ENCODE measurements around the gene SYNGR1. TPM values are rescaled to one million over a fixed set of nuclear protein-coding genes. Genes with fewer than 3 reads are reported as not detected.
A peak's percentile ranks its signal among the peaks of the same experiment; 100 is the strongest.

SYNGR1 gene
- total and polyA plus RNA-seq, 12 donors, result 29.8 to 85.8 (median 41.6) TPM

DNA sequence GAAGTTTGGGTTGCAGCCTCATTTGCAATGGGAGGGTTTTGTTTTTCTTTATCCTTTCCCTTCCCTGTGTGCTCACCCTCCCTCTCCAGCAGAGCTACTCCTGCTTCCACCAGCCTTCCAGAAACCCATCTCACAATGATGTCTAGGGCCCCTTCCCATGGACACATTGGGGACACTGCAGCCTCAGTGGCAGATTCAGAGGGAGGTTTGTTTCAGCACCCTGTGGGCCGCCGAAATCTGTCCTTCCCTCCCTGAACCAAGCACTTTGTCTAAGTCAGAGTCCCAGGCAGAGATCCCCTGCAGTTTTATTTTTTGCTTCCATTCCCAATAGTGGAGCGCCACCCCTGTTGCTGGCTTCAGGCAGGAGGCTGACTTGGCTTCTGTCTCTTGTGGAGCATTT, 8.6 kb upstream of the SYNGR1 start:
- 83 to 85% methylated on average over 3 of the region's 3 CpGs for WGBS, 2 donors
- no peak for ATAC-seq
- no peaks in the 10 kb centered on the region for H3K36me3 ChIP-seq
- peaks cover 0 to 7% (median 0%) of the 10 kb centered on the region in 9 donors for H3K4me1 ChIP-seq
- no peak overlapping the region for H3K27ac ChIP-seq
- H3K4me3 ChIP-seq, result no peak overlapping the region
- peaks cover 0 to 15% (median 0%) of the 10 kb centered on the region in 7 donors for H3K27me3 ChIP-seq
- TF ChIP-seq, protein P1, sequence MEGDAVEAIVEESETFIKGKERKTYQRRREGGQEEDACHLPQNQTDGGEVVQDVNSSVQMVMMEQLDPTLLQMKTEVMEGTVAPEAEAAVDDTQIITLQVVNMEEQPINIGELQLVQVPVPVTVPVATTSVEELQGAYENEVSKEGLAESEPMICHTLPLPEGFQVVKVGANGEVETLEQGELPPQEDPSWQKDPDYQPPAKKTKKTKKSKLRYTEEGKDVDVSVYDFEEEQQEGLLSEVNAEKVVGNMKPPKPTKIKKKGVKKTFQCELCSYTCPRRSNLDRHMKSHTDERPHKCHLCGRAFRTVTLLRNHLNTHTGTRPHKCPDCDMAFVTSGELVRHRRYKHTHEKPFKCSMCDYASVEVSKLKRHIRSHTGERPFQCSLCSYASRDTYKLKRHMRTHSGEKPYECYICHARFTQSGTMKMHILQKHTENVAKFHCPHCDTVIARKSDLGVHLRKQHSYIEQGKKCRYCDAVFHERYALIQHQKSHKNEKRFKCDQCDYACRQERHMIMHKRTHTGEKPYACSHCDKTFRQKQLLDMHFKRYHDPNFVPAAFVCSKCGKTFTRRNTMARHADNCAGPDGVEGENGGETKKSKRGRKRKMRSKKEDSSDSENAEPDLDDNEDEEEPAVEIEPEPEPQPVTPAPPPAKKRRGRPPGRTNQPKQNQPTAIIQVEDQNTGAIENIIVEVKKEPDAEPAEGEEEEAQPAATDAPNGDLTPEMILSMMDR (IDR thresholded peaks at IDR 0.05), result no peak
- H3K9me3 ChIP-seq, result no peaks in the 10 kb centered on the region
- intact Hi-C loops (cut with DNase I), result loop anchor here in 4 of 10 donors (5.0 to 10.0 kb wide), 3 partner anchors 184 to 704 kb away; partner anchors contain the start of genes ATF4 (in 3 of the 4) and RPS19BP1 (in 1 of the 4)
- no peak for DNase-seq

DNA sequence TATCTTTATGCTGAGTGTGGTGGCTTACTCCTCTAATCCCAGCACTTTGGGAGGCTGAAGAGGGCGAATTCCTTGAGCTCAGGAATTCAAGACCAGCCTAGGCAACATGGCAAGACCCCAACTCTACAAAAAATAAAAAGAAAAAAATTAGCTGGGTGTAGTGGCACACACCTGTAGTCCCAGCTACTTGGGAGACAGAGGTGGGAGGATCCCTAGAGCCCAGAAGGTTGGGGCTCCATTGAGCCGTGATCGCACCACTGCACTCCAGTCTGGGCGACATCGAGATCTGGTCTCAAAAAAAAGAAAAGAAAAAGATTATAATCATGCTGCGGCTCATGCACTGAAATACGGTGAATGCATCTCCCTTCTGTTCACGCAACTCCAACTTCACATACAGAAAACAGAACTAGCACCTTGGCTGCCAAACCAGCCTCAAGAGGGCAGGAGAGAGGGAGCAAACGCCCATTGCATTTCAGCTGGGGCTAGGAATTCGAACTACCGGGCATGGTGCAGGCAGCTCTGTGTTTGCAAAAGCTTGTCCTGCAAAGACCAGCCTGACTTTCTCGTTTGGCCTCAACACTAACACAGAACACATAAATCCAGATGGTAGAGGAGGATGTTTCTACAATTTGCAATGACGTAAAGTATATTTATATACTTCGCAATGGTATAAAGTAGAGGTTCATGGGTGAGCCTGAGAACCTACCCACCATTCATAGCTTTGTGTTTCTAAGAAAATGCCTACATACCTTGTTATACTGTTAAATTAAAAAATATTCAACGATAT, 6.3 kb upstream of the SYNGR1 start:
- peak; percentile 43 to 84 (median 72) for ATAC-seq
- peak in 1 of 2 donors; percentile 62 for DNase-seq
- 30% methylated on average over 15 of the region's 15 CpGs for WGBS, 2 donors

DNA sequence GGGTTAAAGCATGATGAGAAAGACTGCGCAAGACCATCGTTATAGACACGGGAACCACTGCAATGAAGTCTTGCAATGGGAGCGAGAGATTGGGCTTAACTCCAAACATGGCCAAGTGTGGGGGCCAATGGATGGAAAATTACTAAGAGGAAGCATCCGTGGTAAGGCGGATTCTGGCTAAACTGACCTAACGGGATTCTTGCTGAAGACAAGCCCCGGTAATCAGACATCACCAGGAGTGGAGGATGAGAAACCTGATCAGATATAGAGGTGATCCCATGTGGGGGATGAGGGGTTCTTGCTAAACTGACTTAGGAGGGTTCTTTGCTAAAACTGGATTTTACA, 5.8 kb upstream of the SYNGR1 start:
- no peak for DNase-seq

More for the DNA sequence above, 6.3 kb upstream of the SYNGR1 start:
- TF ChIP-seq, protein P1 (IDR thresholded peaks at IDR 0.05), result peak; percentile 40 to 82 (median 66)
- Histone ChIP-seq H3K27me3 (peaks cover 0 to 15% (median 0%) of the 10 kb centered on the region in 7 donors), H3K4me1 (peaks cover 0 to 7% (median 0%) of the 10 kb centered on the region in 9 donors), H3K27ac (no peak overlapping the region), H3K9me3 (no peaks in the 10 kb centered on the region), H3K36me3 (no peaks in the 10 kb centered on the region), H3K4me3 (no peak overlapping the region)
- intact Hi-C loops (cut with DNase I), result loop anchor here in 4 of 10 donors (5.0 to 10.0 kb wide), 3 partner anchors 181 to 701 kb away; partner anchors contain the start of genes ATF4 (in 3 of the 4) and RPS19BP1 (in 1 of the 4)

DNA sequence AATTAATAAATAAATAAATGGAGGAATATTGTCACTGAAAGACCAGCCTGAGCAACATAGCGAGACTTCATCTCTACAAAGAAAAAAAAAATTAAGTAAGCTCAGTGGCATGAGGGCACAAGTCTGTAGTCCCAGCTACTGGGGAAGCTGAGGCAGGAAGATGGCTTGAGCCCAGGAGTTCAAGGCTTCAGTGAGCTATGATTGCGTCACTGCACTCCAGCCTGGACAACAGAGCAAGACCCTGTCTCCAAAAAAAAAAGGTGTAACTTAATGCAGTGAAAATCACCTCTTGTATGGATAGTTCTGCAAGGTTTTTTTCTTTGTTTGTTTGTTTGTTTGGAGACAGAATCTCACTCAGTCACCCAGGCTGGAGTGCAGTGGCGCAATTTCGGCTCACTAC, 4.6 kb upstream of the SYNGR1 start:
- no peak overlapping the region for H3K4me3 ChIP-seq
- H3K27me3 ChIP-seq, result peaks cover 0 to 15% (median 0%) of the 10 kb centered on the region in 7 donors
- intact Hi-C loops (cut with DNase I), result loop anchor here in 4 of 10 donors (5.0 to 10.0 kb wide), 3 partner anchors 180 to 700 kb away; partner anchors contain the start of genes ATF4 (in 3 of the 4) and RPS19BP1 (in 1 of the 4)
- TF ChIP-seq, protein P1 (IDR thresholded peaks at IDR 0.05), result no peak
- no peak overlapping the region for H3K27ac ChIP-seq
- ATAC-seq (no peak), DNase-seq (no peak)
- peaks cover 0 to 18% (median 9%) of the 10 kb centered on the region in 9 donors for H3K4me1 ChIP-seq
- no peaks in the 10 kb centered on the region for H3K9me3 ChIP-seq
- no peaks in the 10 kb centered on the region for H3K36me3 ChIP-seq
- WGBS, 2 donors, result 90 to 96% methylated on average over 4 of the region's 4 CpGs

More for the DNA sequence above, 5.8 kb upstream of the SYNGR1 start:
- H3K27me3 ChIP-seq, result peaks cover 0 to 15% (median 0%) of the 10 kb centered on the region in 7 donors
- WGBS, 2 donors, result 79 to 81% methylated on average over 8 of the region's 8 CpGs
- H3K9me3 ChIP-seq, result no peaks in the 10 kb centered on the region
- intact Hi-C loops (cut with DNase I), result loop anchor here in 4 of 10 donors (5.0 to 10.0 kb wide), 3 partner anchors 181 to 701 kb away; partner anchors contain the start of genes ATF4 (in 3 of the 4) and RPS19BP1 (in 1 of the 4)
- no peak overlapping the region for H3K4me3 ChIP-seq
- TF ChIP-seq, protein P1 (IDR thresholded peaks at IDR 0.05), result no peak
- H3K27ac ChIP-seq, result no peak overlapping the region
- ATAC-seq, result no peak
- no peaks in the 10 kb centered on the region for H3K36me3 ChIP-seq
- H3K4me1 ChIP-seq, result peaks cover 0 to 12% (median 4%) of the 10 kb centered on the region in 9 donors

Measured in heart right ventricle (tissue), 16 donors.